ENCODE data around the gene AMIGO2.

Gene AMIGO2

GRCh38 chr12:47038270-47038748, 41.5 kb downstream of the AMIGO2 start:
- DNase-seq (ENCODE audit: low read depth in 1 of 2, low spot score in 1 of 2), result no peak

- DNase-seq (ENCODE audit: low read depth in 1 of 2, low spot score in 1 of 2), result no peak
These were observed 44.3 kb downstream of the AMIGO2 start for GRCh38 chr12:47035484-47035883.

- no peak for DNase-seq (ENCODE audit: low read depth in 1 of 2, low spot score in 1 of 2)
These were observed 45.1 kb downstream of the AMIGO2 start for GRCh38 chr12:47034661-47035060.

- no peak for DNase-seq (ENCODE audit: low read depth in 1 of 2, low spot score in 1 of 2)
These were observed 45.8 kb downstream of the AMIGO2 start for GRCh38 chr12:47033789-47034555.

GRCh38 chr12:47033081-47033480, 46.7 kb downstream of the AMIGO2 start:
- no peak for DNase-seq (ENCODE audit: low read depth in 1 of 2, low spot score in 1 of 2)

GRCh38 chr12:47032644-47033043, 47.1 kb downstream of the AMIGO2 start:
- DNase-seq (ENCODE audit: low read depth in 1 of 2, low spot score in 1 of 2), result peak in 1 of 2 donors; percentile 9

GRCh38 chr12:47029903-47030302, 49.9 kb downstream of the AMIGO2 start:
- DNase-seq (ENCODE audit: low read depth in 1 of 2, low spot score in 1 of 2), result no peak

GRCh38 chr12:47028981-47029708, 50.6 kb downstream of the AMIGO2 start:
- no peak for DNase-seq (ENCODE audit: low read depth in 1 of 2, low spot score in 1 of 2)

- no peak for DNase-seq (ENCODE audit: low read depth in 1 of 2, low spot score in 1 of 2)
These were observed 51.6 kb downstream of the AMIGO2 start for GRCh38 chr12:47028186-47028585.
